Esophagus squamous epithelium (tissue), 4 donors: ENCODE results near the gene ARSA.

Experiments used
- CTCF ChIP-seq, 6 experiments: fragments of 450-650 bp in 4 of 6; fragments of 200-600 bp in 2 of 6; sonication (generic) in 2 of 6; IDR thresholded peaks; one replicate each; pipeline ENCODE4 v1.5.1; 2016 to 2019; ENCODE audit warnings: antibody characterized with exemption in 6 of 6, mild to moderate bottlenecking in 4 of 6, moderate library complexity in 4 of 6
- POLR2A ChIP-seq, 4 donors: fragments of 450-650 bp; IDR thresholded peaks; one replicate each; pipeline ENCODE4 v1.6.1; 2017; ENCODE audit warnings: antibody characterized with exemption in 4 of 4, mild to moderate bottlenecking in 4 of 4, moderate library complexity in 3 of 4

GRCh38 chr22:50670513-50670912 lies 42.6 kb upstream of the ARSA start:
- TF ChIP-seq CTCF (IDR thresholded peaks at IDR 0.05) (no peak), POLR2A (IDR thresholded peaks at IDR 0.05) (no peak)
